ENCODE measurements around the gene CES5A. TPM values are rescaled to one million over a fixed set of nuclear protein-coding genes. Genes with fewer than 3 reads are reported as not detected.
"Not testable (repeated sequence)": the region's sequence is repeated elsewhere in the genome, so short reads cannot be mapped to it uniquely, and the experiment has no call there.

The CES5A gene
- total and polyA plus RNA-seq, 2 of the 4 experiments (the other 2 are of a cell fraction), result not detected

- H3K56ac ChIP-seq (ENCODE audit: extremely low read depth, insufficient read depth, low read length); H4K20me1 ChIP-seq (ENCODE audit: insufficient read depth, low read length); H3K79me1 ChIP-seq (ENCODE audit: low read depth in 1 of 2, low read length in 2 of 2); in situ Hi-C loops (cut with MboI; ENCODE audit: low sequenced_read_pairs); intact Hi-C loops (cut with micrococcal nuclease); H3K9me3 ChIP-seq (ENCODE audit: control insufficient read depth, insufficient read depth, low read length); BruUV-seq (replicated peaks); H3K9ac ChIP-seq (ENCODE audit: low read depth, low read length); H3K36me3 ChIP-seq (ENCODE audit: control insufficient read depth, insufficient read depth, low read length); H3K9me1 ChIP-seq (ENCODE audit: insufficient read depth, low read length); H3K4me1 ChIP-seq (ENCODE audit: control insufficient read depth, insufficient read depth, low read length); H2BK20ac ChIP-seq (ENCODE audit: low read depth, low read length); H2AK5ac ChIP-seq (ENCODE audit: low read depth, low read length); DNase-seq; H3K4me3 ChIP-seq (ENCODE audit: insufficient read depth, low read depth, low read length); H4K5ac ChIP-seq (ENCODE audit: low read depth, low read length); H3K23ac ChIP-seq (ENCODE audit: low read depth, low read length); H2BK5ac ChIP-seq (ENCODE audit: low read depth, low read length, poor library complexity, severe bottlenecking); H4K91ac ChIP-seq (ENCODE audit: insufficient read depth, low read depth, low read length); H3K14ac ChIP-seq (replicated peaks; ENCODE audit: low read depth, low read length); H3K4me2 ChIP-seq (ENCODE audit: low read depth, low read length); H2AFZ ChIP-seq (replicated peaks; ENCODE audit: low read length, poor library complexity); H3K4ac ChIP-seq (ENCODE audit: low read depth, low read length); H2BK15ac ChIP-seq (ENCODE audit: low read depth, low read length); H3K27ac ChIP-seq (ENCODE audit: insufficient read depth, low read length); H2BK120ac ChIP-seq (ENCODE audit: low read depth, low read length); H4K8ac ChIP-seq (ENCODE audit: low read depth in 2 of 2, low read length in 2 of 2); H3K27me3 ChIP-seq (ENCODE audit: control insufficient read depth, insufficient read depth, low read length); POLR2A ChIA-PET (ENCODE audit: unreplicated experiment); H3K18ac ChIP-seq (ENCODE audit: low read depth, low read length); H2AK9ac ChIP-seq (replicated peaks; ENCODE audit: low read depth, low read length, poor library complexity); ATAC-seq (ENCODE audit: low read depth); dilution Hi-C loops (cut with HindIII; ENCODE audit: low sequenced_read_pairs, unreplicated experiment): not testable (repeated sequence)
- WGBS, 2 experiments (ENCODE audit: extremely low coverage in 2 of 2, insufficient read length in 1 of 2), result 17% methylated on average over 1 of the region's 2 CpGs; no CpG with 5 or more reads in 1 of the 2 experiments
- CTCF ChIA-PET, result interaction anchor here (0.6 kb wide), 1 partner anchor 357 kb away, joined by 3 read pairs; no protein-coding TSS in a partner anchor
These were observed 37.9 kb upstream of the CES5A start for GRCh38 chr16:55913121-55913520.

Measured in IMR-90 (cell line).